Lower lobe of right lung (tissue), 2 donors: ENCODE measurements around the gene TUBGCP3. TPM values are rescaled to one million over a fixed set of nuclear protein-coding genes. Genes with fewer than 3 reads are reported as not detected.

Experiments used
- ATAC-seq, 2 donors: fragments of 200-7000 bp; cut with Tn5 transposase; one replicate each; pipeline ENCODE4 v1.9.1; 2020 to 2022; ENCODE audit warnings: mild to moderate bottlenecking in 2 of 2, moderate library complexity in 2 of 2
- DNase-seq: peaks from one replicate; pipeline ENCODE4 v3.0.0-alpha.2; 2020
- H3K27ac ChIP-seq: fragments of 200-600 bp; one replicate; pipeline ENCODE4 v1.8.0; 2022
- H3K27me3 ChIP-seq: fragments of 200-600 bp; one replicate; pipeline ENCODE4 v1.8.0; 2022; ENCODE audit warnings: low read depth
- H3K36me3 ChIP-seq: fragments of 200-600 bp; one replicate; pipeline ENCODE4 v1.8.0; 2022; ENCODE audit warnings: mild to moderate bottlenecking
- H3K4me1 ChIP-seq: fragments of 200-600 bp; one replicate; pipeline ENCODE4 v1.8.0; 2022
- H3K4me3 ChIP-seq: fragments of 200-600 bp; one replicate; pipeline ENCODE4 v1.8.0; 2022; ENCODE audit warnings: mild to moderate bottlenecking
- H3K9me3 ChIP-seq: fragments of 200-600 bp; one replicate; pipeline ENCODE4 v1.8.0; 2022
- CTCF ChIP-seq: fragments of 200-600 bp; IDR thresholded peaks from one replicate; pipeline ENCODE4 v1.8.0; 2022; ENCODE audit warnings: antibody characterized with exemption, mild to moderate bottlenecking
- intact Hi-C: fragments of 100-400 bp; cut with DNase I; formaldehyde crosslinking; loops from one replicate; pipeline ENCODE4 v1.11.0; 2022
- total RNA-seq: library from RNA; stranded (reverse); fragmentation: NEBNext Ultra II Directional; extraction: Animal tissue kit (Norgen Biotek cat#: 25700); gene quantifications from one replicate; pipeline ENCODE4 v1.2.1, GENCODE V29; 2021
- donor health status: DM: no; HTN: yes; CAD: no; lungs with severe emphysema.

The TUBGCP3 gene
- total RNA-seq, 1 donor from 2014 or later = 34.5 TPM

- H3K27ac ChIP-seq = no peak overlapping the region
- no peaks in the 10 kb centered on the region for H3K9me3 ChIP-seq
- intact Hi-C loops = no loop called here
- no peaks in the 10 kb centered on the region for H3K36me3 ChIP-seq
- ATAC-seq (no peak), DNase-seq (no peak)
- H3K4me3 ChIP-seq = no peak overlapping the region
- peaks cover 10% of the 10 kb centered on the region for H3K4me1 ChIP-seq
- no peaks in the 10 kb centered on the region for H3K27me3 ChIP-seq
- TF ChIP-seq CTCF = no peak
These were observed 20.3 kb upstream of the TUBGCP3 start for GRCh38 chr13:112608212-112608611.

- no peaks in the 10 kb centered on the region for H3K9me3 ChIP-seq
- H3K27ac ChIP-seq = peak overlapping the region; percentile 48
- peak; percentile 96 for DNase-seq
- peak; percentile 100 for ATAC-seq
- intact Hi-C loops = no loop called here
- peaks cover 10% of the 10 kb centered on the region for H3K4me1 ChIP-seq
- H3K27me3 ChIP-seq = no peaks in the 10 kb centered on the region
- H3K36me3 ChIP-seq = no peaks in the 10 kb centered on the region
- peak; percentile 95 for TF ChIP-seq CTCF
- H3K4me3 ChIP-seq = peak overlapping the region; percentile 53
These were observed 18.4 kb upstream of the TUBGCP3 start for GRCh38 chr13:112606109-112607001.

- H3K36me3 ChIP-seq = no peaks in the 10 kb centered on the region
- no peak overlapping the region for H3K27ac ChIP-seq
- intact Hi-C loops = no loop called here
- no peaks in the 10 kb centered on the region for H3K27me3 ChIP-seq
- H3K9me3 ChIP-seq = no peaks in the 10 kb centered on the region
- peaks cover 10% of the 10 kb centered on the region for H3K4me1 ChIP-seq
- DNase-seq (no peak), ATAC-seq (peak in 1 of 2 donors; percentile 29)
- TF ChIP-seq CTCF = no peak
- peak overlapping the region; percentile 53 for H3K4me3 ChIP-seq
These were observed 17.6 kb upstream of the TUBGCP3 start for GRCh38 chr13:112605531-112605990.

GRCh38 chr13:112603641-112604225, 15.8 kb upstream of the TUBGCP3 start:
- no peak for ATAC-seq
- H3K27me3 ChIP-seq = no peaks in the 10 kb centered on the region
- no peaks in the 10 kb centered on the region for H3K36me3 ChIP-seq
- H3K27ac ChIP-seq = no peak overlapping the region
- H3K4me3 ChIP-seq = no peak overlapping the region
- H3K4me1 ChIP-seq = peaks cover 10% of the 10 kb centered on the region
- intact Hi-C loops = no loop called here
- DNase-seq = no peak
- TF ChIP-seq CTCF = no peak
- no peaks in the 10 kb centered on the region for H3K9me3 ChIP-seq

GRCh38 chr13:112602189-112602588, 14.2 kb upstream of the TUBGCP3 start:
- H3K9me3 ChIP-seq = no peaks in the 10 kb centered on the region
- intact Hi-C loops = no loop called here
- H3K4me1 ChIP-seq = peaks cover 10% of the 10 kb centered on the region
- TF ChIP-seq CTCF = no peak
- H3K4me3 ChIP-seq = no peak overlapping the region
- H3K27me3 ChIP-seq = no peaks in the 10 kb centered on the region
- no peaks in the 10 kb centered on the region for H3K36me3 ChIP-seq
- no peak for ATAC-seq
- H3K27ac ChIP-seq = no peak overlapping the region
- DNase-seq = no peak
